Loucy (cell line): ENCODE data around the gene ATP11B.

Experiments used
- H2AFZ ChIP-seq: fragments of 200-600 bp; sonication (generic); 2 replicates; pipeline ENCODE4 v1.6.0; 2016; ENCODE audit warnings: antibody characterized with exemption, mild to moderate bottlenecking, low read length, moderate library complexity
- H3F3A ChIP-seq: fragments of 200-600 bp; 2 replicates; pipeline ENCODE4 v1.6.0; 2016; ENCODE audit warnings: antibody characterized with exemption, low read depth, mild to moderate bottlenecking
- H3K27me3 ChIP-seq: fragments of 200-600 bp; sonication (generic); 2 replicates; pipeline ENCODE4 v1.6.1; 2014; ENCODE audit warnings: low read length, mild to moderate bottlenecking; ENCODE audit not compliant: insufficient read depth, poor library complexity, severe bottlenecking
- H3K36me3 ChIP-seq: fragments of 200-600 bp; sonication (generic); 2 replicates; pipeline ENCODE4 v1.6.1; 2016; ENCODE audit warnings: low read length; ENCODE audit not compliant: insufficient read depth
- H3K4me1 ChIP-seq: fragments of 200-600 bp; sonication (generic); 2 replicates; pipeline ENCODE4 v1.5.1; 2014; ENCODE audit warnings: low read length, mild to moderate bottlenecking; ENCODE audit not compliant: insufficient read depth, poor library complexity, severe bottlenecking
- H3K4me2 ChIP-seq: fragments of 200-600 bp; sonication (generic); 2 replicates; pipeline ENCODE4 v1.6.0; 2014; ENCODE audit warnings: antibody characterized with exemption, low read length, low read depth, mild to moderate bottlenecking; ENCODE audit not compliant: poor library complexity, severe bottlenecking
- H3K4me3 ChIP-seq: fragments of 200-600 bp; sonication (generic); 2 replicates; pipeline ENCODE4 v1.5.1; 2014; ENCODE audit warnings: low read length, mild to moderate bottlenecking, mixed read lengths; ENCODE audit not compliant: poor library complexity, severe bottlenecking
- H3K79me2 ChIP-seq: fragments of 200-600 bp; sonication (generic); 2 replicates; pipeline ENCODE4 v1.6.1; 2014; ENCODE audit warnings: low read length; ENCODE audit not compliant: insufficient read depth
- H3K9ac ChIP-seq: fragments of 200-600 bp; sonication (generic); 2 replicates; pipeline ENCODE4 v1.6.0; 2014; ENCODE audit warnings: mild to moderate bottlenecking, low read depth, low read length, moderate library complexity; ENCODE audit not compliant: poor library complexity, severe bottlenecking
- H3K9me2 ChIP-seq: fragments of 200-600 bp; sonication (generic); replicated peaks from 2 replicates; pipeline ENCODE4 v1.6.1; 2016; ENCODE audit warnings: low read depth, low read length, mixed read lengths
- H3K9me3 ChIP-seq: fragments of 200-600 bp; sonication (generic); 2 replicates; pipeline ENCODE4 v1.6.1; 2014; ENCODE audit warnings: mild to moderate bottlenecking, antibody characterized with exemption, low read length, low read depth; ENCODE audit not compliant: insufficient read depth
- H4K20me1 ChIP-seq: fragments of 200-600 bp; sonication (generic); 2 replicates; pipeline ENCODE4 v1.6.0; 2014; ENCODE audit warnings: antibody characterized with exemption, low read length, mild to moderate bottlenecking; ENCODE audit not compliant: insufficient read depth, poor library complexity, severe bottlenecking
- EZH2phosphoT487 ChIP-seq: fragments of 200-600 bp; IDR thresholded peaks from 2 replicates; pipeline ENCODE4 v1.6.1; 2018; ENCODE audit warnings: antibody characterized with exemption, mild to moderate bottlenecking, moderate library complexity, borderline replicate concordance
- TF ChIP-seq, protein P1 (sequence below): fragments of 200-600 bp; sonication (generic); conservative IDR thresholded peaks from 2 replicates; pipeline ENCODE4 v1.5.1; 2014; ENCODE audit warnings: mild to moderate bottlenecking, antibody characterized with exemption, low read length

ATP11B gene

DNA sequence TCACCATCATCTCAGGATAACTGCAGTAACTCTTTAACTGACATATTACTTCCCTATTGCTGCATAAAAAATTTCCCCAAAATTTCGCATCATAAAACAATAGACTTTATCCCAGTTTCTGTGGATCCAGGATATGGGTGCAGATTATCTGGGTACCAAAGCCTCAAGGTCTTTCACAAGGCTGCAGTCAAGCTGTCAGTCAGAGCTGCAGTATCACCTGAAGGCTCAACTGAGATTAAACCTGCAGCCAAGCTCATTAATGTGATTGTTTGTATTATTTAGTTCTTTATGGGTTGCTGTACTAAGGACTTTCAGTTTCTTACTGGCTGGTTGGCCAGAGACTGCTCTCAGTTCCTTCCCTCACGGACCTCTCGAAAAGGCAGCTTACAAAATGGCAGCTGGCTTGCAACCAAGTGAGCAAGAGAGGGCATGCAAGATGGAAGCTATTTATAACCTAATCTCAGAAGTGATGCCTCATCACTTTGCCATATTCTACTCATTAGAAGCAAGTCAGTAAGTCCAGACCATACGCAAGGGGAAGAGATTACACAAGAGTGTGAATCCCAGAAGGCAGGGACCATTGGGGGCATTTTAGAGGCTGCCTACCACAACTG is 132.1 kb downstream of the ATP11B start:
- H3K4me2 ChIP-seq, result peak overlapping the region; percentile 34
- H3K4me3 ChIP-seq, result no peak overlapping the region

DNA sequence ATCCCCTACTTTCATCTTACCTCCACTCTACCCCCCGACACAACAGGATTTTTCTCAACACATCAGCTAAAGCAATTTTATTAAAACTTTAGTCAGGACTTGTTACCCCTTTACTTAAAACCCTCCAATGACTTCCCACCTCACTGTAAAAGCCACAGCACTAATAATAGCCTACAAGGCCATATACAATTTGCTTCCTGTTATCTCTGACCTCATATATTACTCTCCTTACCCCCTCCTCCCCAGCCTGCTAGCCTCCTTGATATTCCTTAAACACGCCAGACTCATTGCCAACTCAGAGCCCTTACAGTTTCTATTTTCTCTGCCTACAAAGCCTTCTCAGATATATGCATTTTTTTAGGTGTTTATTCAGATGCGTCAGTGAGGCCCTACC is 132.6 kb downstream of the ATP11B start:
- Histone ChIP-seq H3F3A (no peaks in the 10 kb centered on the region), H4K20me1 (no peaks in the 10 kb centered on the region), H3K9ac (peak overlapping the region; percentile 6), H3K36me3 (peaks cover 3% of the 10 kb centered on the region; the same call in 1 of the 2 replicates), H3K4me3 (no peak overlapping the region), H3K79me2 (peaks cover 23% of the 10 kb centered on the region; the same call in 1 of the 2 replicates), H3K9me2 (no peaks in the 10 kb centered on the region), H2AFZ (no peak overlapping the region), H3K27me3 (no peaks in the 10 kb centered on the region), H3K4me2 (peak overlapping the region; percentile 34), H3K9me3 (no peaks in the 10 kb centered on the region), H3K4me1 (peaks cover 37% of the 10 kb centered on the region)
- no peak for TF ChIP-seq EZH2phosphoT487

More for the DNA sequence above, 132.1 kb downstream of the ATP11B start:
- Histone ChIP-seq H3F3A (no peaks in the 10 kb centered on the region; the same call in 1 of the 2 replicates), H3K27me3 (no peaks in the 10 kb centered on the region), H4K20me1 (no peaks in the 10 kb centered on the region), H3K36me3 (peaks cover 3% of the 10 kb centered on the region; the same call in 1 of the 2 replicates), H2AFZ (no peak overlapping the region), H3K4me1 (peaks cover 42% of the 10 kb centered on the region), H3K9ac (peak overlapping the region; percentile 6), H3K9me3 (no peaks in the 10 kb centered on the region), H3K79me2 (peaks cover 23% of the 10 kb centered on the region; the same call in 1 of the 2 replicates), H3K9me2 (no peaks in the 10 kb centered on the region)
- no peak for TF ChIP-seq EZH2phosphoT487
- TF ChIP-seq, protein P1, sequence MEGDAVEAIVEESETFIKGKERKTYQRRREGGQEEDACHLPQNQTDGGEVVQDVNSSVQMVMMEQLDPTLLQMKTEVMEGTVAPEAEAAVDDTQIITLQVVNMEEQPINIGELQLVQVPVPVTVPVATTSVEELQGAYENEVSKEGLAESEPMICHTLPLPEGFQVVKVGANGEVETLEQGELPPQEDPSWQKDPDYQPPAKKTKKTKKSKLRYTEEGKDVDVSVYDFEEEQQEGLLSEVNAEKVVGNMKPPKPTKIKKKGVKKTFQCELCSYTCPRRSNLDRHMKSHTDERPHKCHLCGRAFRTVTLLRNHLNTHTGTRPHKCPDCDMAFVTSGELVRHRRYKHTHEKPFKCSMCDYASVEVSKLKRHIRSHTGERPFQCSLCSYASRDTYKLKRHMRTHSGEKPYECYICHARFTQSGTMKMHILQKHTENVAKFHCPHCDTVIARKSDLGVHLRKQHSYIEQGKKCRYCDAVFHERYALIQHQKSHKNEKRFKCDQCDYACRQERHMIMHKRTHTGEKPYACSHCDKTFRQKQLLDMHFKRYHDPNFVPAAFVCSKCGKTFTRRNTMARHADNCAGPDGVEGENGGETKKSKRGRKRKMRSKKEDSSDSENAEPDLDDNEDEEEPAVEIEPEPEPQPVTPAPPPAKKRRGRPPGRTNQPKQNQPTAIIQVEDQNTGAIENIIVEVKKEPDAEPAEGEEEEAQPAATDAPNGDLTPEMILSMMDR, result no peak

DNA sequence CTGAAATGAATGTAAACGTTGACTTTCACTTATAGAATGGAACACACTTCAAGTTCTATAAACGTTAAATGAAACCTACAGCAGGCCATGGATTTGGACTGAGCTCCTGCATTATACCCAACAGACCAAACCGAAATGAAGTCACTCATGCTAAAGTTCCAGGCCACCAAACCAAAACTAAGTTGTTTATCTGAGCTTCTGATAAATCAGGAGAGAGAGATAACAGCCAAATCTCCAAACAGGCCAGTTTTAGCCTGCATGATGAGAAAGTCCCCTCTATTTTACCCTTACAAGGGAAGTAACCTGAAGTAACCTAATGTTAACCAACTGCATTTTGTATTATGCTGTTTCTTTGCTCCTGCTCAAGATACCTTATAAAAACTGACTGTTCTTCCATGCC is 142.5 kb downstream of the ATP11B start:
- TF ChIP-seq EZH2phosphoT487, result no peak
- TF ChIP-seq, protein P1, result no peak
- Histone ChIP-seq H3K27me3 (no peaks in the 10 kb centered on the region), H3K79me2 (peaks cover 43% of the 10 kb centered on the region), H3K4me3 (peak overlapping the region; percentile 67), H3K9me3 (peaks cover 9% of the 10 kb centered on the region; the same call in 1 of the 2 replicates), H3K4me2 (peak overlapping the region; percentile 81), H3K9me2 (no peaks in the 10 kb centered on the region), H3K36me3 (no peaks in the 10 kb centered on the region), H2AFZ (no peak overlapping the region), H4K20me1 (no peaks in the 10 kb centered on the region), H3K4me1 (peaks cover 66% of the 10 kb centered on the region), H3K9ac (peak overlapping the region; percentile 68), H3F3A (peaks cover 3% of the 10 kb centered on the region; the same call in 1 of the 2 replicates)
